WTC11 (cell line): ENCODE data around the gene RASAL2. TPM values are rescaled to one million over a fixed set of nuclear protein-coding genes. Genes with fewer than 3 reads are reported as not detected.

Source experiments
- ATAC-seq: fragments of 200-7000 bp; cut with Tn5 transposase; 2 replicates; pipeline ENCODE4 v1.10.0; 2021; ENCODE audit warnings: mild to moderate bottlenecking, moderate library complexity
- CTCF ChIA-PET: fragments of 300-600 bp; sonication (Branson Sonifier 250); formaldehyde crosslinking; loops from one replicate; lab custom pipeline; 2021; ENCODE audit warnings: antibody characterized with exemption; lab: Charles Lee
- POLR2A ChIA-PET: fragments of 350-600 bp; sonication (Branson Sonifier 250); formaldehyde crosslinking; loops from one replicate; lab custom pipeline; 2021; ENCODE audit warnings: antibody characterized with exemption; lab: Charles Lee
- DNase-seq: peaks from one replicate; pipeline ENCODE4 v3.0.0; 2021; ENCODE audit warnings: low spot score
- H3K27ac Mint-ChIP-seq: 2 replicates; pipeline ENCODE4 v1.8.0; 2021; ENCODE audit warnings: mixed read lengths
- H3K27me3 Mint-ChIP-seq: 2 replicates; pipeline ENCODE4 v1.8.0; 2021; ENCODE audit warnings: low read depth, mild to moderate bottlenecking, moderate library complexity, mixed read lengths
- H3K36me3 Mint-ChIP-seq: 2 replicates; pipeline ENCODE4 v1.8.0; 2021; ENCODE audit warnings: mixed read lengths
- H3K4me1 Mint-ChIP-seq: 2 replicates; pipeline ENCODE4 v1.8.0; 2022; ENCODE audit warnings: mixed read lengths
- H3K4me3 Mint-ChIP-seq: 2 replicates; pipeline ENCODE4 v1.8.0; 2021; ENCODE audit warnings: mild to moderate bottlenecking, moderate library complexity, mixed read lengths
- H3K9me3 Mint-ChIP-seq: 2 replicates; pipeline ENCODE4 v1.8.0; 2021; ENCODE audit warnings: mixed read lengths
- CBFB ChIP-seq: sonication (generic); formaldehyde crosslinking; IDR thresholded peaks from 2 replicates; pipeline ENCODE4 v1.8.1; 2022; ENCODE audit warnings: mild to moderate bottlenecking, low read depth, missing genetic modification reagents
- CREB1 ChIP-seq: sonication (generic); formaldehyde crosslinking; IDR thresholded peaks from 2 replicates; pipeline ENCODE4 v1.8.0; 2023; ENCODE audit warnings: mild to moderate bottlenecking, missing genetic modification reagents
- ESRRA ChIP-seq: sonication (generic); formaldehyde crosslinking; IDR thresholded peaks from 2 replicates; pipeline ENCODE4 v1.8.1; 2022; ENCODE audit warnings: mild to moderate bottlenecking, missing genetic modification reagents, borderline replicate concordance
- KAT7 ChIP-seq: sonication (generic); formaldehyde crosslinking; IDR thresholded peaks from 2 replicates; pipeline ENCODE4 v1.8.1; 2023; ENCODE audit warnings: missing genetic modification reagents, mild to moderate bottlenecking, borderline replicate concordance
- PRRX2 ChIP-seq: fragments of 250-450 bp; sonication (Bioruptor Pico); IDR thresholded peaks from 2 replicates; pipeline ENCODE4 v1.8.0; 2021; ENCODE audit warnings: mild to moderate bottlenecking
- SMAD3 ChIP-seq: sonication (generic); formaldehyde crosslinking; IDR thresholded peaks from 2 replicates; pipeline ENCODE4 v1.8.0; 2022; ENCODE audit warnings: missing genetic modification reagents, mild to moderate bottlenecking, borderline replicate concordance
- SMAD4 ChIP-seq: sonication (generic); formaldehyde crosslinking; IDR thresholded peaks from 2 replicates; pipeline ENCODE4 v1.8.0; 2022; ENCODE audit warnings: mild to moderate bottlenecking, missing genetic modification reagents
- STAT6 ChIP-seq: sonication (generic); formaldehyde crosslinking; conservative IDR thresholded peaks from 2 replicates; pipeline ENCODE4 v1.8.1; 2023; ENCODE audit warnings: mild to moderate bottlenecking, low read depth, missing genetic modification reagents, moderate library complexity
- TEAD1 ChIP-seq: sonication (generic); formaldehyde crosslinking; IDR thresholded peaks from 2 replicates; pipeline ENCODE4 v1.8.0; 2022; ENCODE audit warnings: mild to moderate bottlenecking, missing genetic modification reagents
- TEAD4 ChIP-seq: sonication (generic); formaldehyde crosslinking; IDR thresholded peaks from 2 replicates; pipeline ENCODE4 v1.8.0; 2022; ENCODE audit warnings: mild to moderate bottlenecking, missing genetic modification reagents
- ZNF532 ChIP-seq: fragments of 250-450 bp; sonication (Bioruptor Pico); IDR thresholded peaks from 2 replicates; pipeline ENCODE4 v1.9.0; 2021; ENCODE audit warnings: mild to moderate bottlenecking, borderline replicate concordance
- ZNF671 ChIP-seq: fragments of 250-450 bp; sonication (Bioruptor Pico); IDR thresholded peaks from 2 replicates; pipeline ENCODE4 v1.8.0; 2021; ENCODE audit warnings: mild to moderate bottlenecking
- total RNA-seq: library from RNA; stranded (reverse); gene quantifications from 3 replicates; pipeline ENCODE4 v1.2.3, GENCODE V29; 2021
- TF ChIP-seq, protein P1 (sequence below): sonication (generic); formaldehyde crosslinking; IDR thresholded peaks from 2 replicates; pipeline ENCODE4 v1.8.1; 2022; ENCODE audit warnings: missing genetic modification reagents, borderline replicate concordance
- TF ChIP-seq, protein P2 (sequence below): fragments of 250-450 bp; sonication (Bioruptor Pico); IDR thresholded peaks from 2 replicates; pipeline ENCODE4 v1.9.0; 2021; ENCODE audit warnings: mild to moderate bottlenecking
- TF ChIP-seq, protein P3 (sequence below): sonication (generic); formaldehyde crosslinking; IDR thresholded peaks from 2 replicates; pipeline ENCODE4 v1.8.1; 2023; ENCODE audit warnings: mild to moderate bottlenecking, missing genetic modification reagents, borderline replicate concordance
- TF ChIP-seq, protein P4 (sequence below): sonication (generic); formaldehyde crosslinking; IDR thresholded peaks from 2 replicates; pipeline ENCODE4 v1.8.0; 2023; ENCODE audit warnings: mild to moderate bottlenecking, missing genetic modification reagents

Gene RASAL2
- total RNA-seq, 1 experiment from 2014 or later = 29.5 TPM

DNA sequence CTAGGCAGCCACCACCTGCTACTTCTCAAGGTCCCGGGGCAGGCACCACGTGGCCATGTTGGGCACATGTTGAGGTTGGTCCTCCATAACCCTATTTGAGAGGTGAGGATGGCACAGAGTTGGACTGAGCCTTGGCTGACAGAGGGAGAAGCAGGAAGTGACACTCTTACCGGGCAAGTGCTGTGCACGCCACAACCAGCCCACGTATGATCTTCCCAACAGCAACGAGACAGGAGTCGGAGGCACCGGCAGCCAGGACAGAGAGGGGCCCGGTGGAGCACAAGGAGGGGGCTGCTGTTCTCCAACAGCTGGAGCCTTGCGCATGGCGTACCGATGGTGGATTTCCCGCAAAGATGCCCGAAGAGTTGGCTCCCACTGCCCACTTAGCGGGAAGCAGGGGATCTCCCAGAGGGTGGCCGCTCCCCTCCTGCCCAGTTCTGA, 399.4 kb downstream of the RASAL2 start:
- CTCF ChIA-PET = interaction anchor here (1.4 to 2.2 kb wide), 2 partner anchors 8 to 11 kb away, joined by 3 to 21 read pairs; no protein-coding TSS in a partner anchor
- Mint-ChIP-seq H3K27me3 (no peaks in the 10 kb centered on the region; the same call in 1 of the 2 replicates), H3K4me3 (no peak overlapping the region), H3K9me3 (no peaks in the 10 kb centered on the region), H3K27ac (no peak overlapping the region), H3K4me1 (peaks cover 6% of the 10 kb centered on the region), H3K36me3 (no peaks in the 10 kb centered on the region)
- POLR2A ChIA-PET = interaction anchor here (0.5 kb wide), 1 partner anchor 182 kb away, joined by 3 read pairs; no protein-coding TSS in a partner anchor
- TF ChIP-seq TEAD4 (CRISPR knock-in tag) (no peak), PRRX2 (CRISPR knock-in tag) (no peak), STAT6 (CRISPR knock-in tag) (no peak), ZNF671 (CRISPR knock-in tag) (no peak), ZNF532 (no peak)
- TF ChIP-seq, protein P1, sequence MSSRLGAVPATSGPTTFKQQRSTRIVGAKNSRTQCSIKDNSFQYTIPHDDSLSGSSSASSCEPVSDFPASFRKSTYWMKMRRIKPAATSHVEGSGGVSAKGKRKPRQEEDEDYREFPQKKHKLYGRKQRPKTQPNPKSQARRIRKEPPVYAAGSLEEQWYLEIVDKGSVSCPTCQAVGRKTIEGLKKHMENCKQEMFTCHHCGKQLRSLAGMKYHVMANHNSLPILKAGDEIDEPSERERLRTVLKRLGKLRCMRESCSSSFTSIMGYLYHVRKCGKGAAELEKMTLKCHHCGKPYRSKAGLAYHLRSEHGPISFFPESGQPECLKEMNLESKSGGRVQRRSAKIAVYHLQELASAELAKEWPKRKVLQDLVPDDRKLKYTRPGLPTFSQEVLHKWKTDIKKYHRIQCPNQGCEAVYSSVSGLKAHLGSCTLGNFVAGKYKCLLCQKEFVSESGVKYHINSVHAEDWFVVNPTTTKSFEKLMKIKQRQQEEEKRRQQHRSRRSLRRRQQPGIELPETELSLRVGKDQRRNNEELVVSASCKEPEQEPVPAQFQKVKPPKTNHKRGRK = no peak
- ATAC-seq (no peak), DNase-seq (no peak)

DNA sequence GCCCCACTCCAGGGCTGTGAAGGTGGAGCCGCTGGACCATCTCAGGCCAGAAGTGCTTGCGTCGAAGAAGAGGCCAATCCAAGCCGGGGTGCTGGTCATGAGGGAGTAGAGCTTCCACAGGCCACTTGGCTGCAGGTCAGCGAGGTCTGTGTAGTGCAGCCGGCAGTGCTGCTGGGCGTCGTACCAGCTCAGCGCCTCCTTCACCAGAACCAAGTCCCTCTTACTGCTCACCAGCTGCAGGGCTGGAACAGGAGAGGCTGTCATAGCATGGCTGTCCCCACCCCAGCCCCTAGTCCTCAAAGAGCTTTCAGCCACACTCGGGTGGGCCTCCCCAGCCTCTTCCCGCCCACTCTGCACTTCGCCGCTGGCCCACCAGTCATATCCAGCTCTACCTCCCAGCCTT, 400.7 kb downstream of the RASAL2 start:
- Mint-ChIP-seq H3K4me1 (peaks cover 6% of the 10 kb centered on the region), H3K27me3 (no peaks in the 10 kb centered on the region; the same call in 1 of the 2 replicates), H3K9me3 (no peaks in the 10 kb centered on the region), H3K36me3 (no peaks in the 10 kb centered on the region), H3K4me3 (no peak overlapping the region), H3K27ac (no peak overlapping the region)
- ChIA-PET CTCF (interaction anchor here (1.1 to 1.5 kb wide), 2 partner anchors 11 to 20 kb away, joined by 3 to 5 read pairs; no protein-coding TSS in a partner anchor), POLR2A (no interaction called here)
- DNase-seq (no peak), ATAC-seq (no peak)
- TF ChIP-seq, protein P1 = no peak
- TF ChIP-seq TEAD4 (CRISPR knock-in tag) = no peak
- TF ChIP-seq CBFB (CRISPR knock-in tag) = no peak
- no peak for TF ChIP-seq KAT7 (CRISPR knock-in tag)
- TF ChIP-seq CREB1 = no peak
- TF ChIP-seq, protein P2, sequence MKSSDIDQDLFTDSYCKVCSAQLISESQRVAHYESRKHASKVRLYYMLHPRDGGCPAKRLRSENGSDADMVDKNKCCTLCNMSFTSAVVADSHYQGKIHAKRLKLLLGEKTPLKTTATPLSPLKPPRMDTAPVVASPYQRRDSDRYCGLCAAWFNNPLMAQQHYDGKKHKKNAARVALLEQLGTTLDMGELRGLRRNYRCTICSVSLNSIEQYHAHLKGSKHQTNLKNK (CRISPR knock-in tag) = no peak
- TF ChIP-seq, protein P3, sequence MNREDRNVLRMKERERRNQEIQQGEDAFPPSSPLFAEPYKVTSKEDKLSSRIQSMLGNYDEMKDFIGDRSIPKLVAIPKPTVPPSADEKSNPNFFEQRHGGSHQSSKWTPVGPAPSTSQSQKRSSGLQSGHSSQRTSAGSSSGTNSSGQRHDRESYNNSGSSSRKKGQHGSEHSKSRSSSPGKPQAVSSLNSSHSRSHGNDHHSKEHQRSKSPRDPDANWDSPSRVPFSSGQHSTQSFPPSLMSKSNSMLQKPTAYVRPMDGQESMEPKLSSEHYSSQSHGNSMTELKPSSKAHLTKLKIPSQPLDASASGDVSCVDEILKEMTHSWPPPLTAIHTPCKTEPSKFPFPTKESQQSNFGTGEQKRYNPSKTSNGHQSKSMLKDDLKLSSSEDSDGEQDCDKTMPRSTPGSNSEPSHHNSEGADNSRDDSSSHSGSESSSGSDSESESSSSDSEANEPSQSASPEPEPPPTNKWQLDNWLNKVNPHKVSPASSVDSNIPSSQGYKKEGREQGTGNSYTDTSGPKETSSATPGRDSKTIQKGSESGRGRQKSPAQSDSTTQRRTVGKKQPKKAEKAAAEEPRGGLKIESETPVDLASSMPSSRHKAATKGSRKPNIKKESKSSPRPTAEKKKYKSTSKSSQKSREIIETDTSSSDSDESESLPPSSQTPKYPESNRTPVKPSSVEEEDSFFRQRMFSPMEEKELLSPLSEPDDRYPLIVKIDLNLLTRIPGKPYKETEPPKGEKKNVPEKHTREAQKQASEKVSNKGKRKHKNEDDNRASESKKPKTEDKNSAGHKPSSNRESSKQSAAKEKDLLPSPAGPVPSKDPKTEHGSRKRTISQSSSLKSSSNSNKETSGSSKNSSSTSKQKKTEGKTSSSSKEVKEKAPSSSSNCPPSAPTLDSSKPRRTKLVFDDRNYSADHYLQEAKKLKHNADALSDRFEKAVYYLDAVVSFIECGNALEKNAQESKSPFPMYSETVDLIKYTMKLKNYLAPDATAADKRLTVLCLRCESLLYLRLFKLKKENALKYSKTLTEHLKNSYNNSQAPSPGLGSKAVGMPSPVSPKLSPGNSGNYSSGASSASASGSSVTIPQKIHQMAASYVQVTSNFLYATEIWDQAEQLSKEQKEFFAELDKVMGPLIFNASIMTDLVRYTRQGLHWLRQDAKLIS (CRISPR knock-in tag) = no peak
- TF ChIP-seq, protein P4, sequence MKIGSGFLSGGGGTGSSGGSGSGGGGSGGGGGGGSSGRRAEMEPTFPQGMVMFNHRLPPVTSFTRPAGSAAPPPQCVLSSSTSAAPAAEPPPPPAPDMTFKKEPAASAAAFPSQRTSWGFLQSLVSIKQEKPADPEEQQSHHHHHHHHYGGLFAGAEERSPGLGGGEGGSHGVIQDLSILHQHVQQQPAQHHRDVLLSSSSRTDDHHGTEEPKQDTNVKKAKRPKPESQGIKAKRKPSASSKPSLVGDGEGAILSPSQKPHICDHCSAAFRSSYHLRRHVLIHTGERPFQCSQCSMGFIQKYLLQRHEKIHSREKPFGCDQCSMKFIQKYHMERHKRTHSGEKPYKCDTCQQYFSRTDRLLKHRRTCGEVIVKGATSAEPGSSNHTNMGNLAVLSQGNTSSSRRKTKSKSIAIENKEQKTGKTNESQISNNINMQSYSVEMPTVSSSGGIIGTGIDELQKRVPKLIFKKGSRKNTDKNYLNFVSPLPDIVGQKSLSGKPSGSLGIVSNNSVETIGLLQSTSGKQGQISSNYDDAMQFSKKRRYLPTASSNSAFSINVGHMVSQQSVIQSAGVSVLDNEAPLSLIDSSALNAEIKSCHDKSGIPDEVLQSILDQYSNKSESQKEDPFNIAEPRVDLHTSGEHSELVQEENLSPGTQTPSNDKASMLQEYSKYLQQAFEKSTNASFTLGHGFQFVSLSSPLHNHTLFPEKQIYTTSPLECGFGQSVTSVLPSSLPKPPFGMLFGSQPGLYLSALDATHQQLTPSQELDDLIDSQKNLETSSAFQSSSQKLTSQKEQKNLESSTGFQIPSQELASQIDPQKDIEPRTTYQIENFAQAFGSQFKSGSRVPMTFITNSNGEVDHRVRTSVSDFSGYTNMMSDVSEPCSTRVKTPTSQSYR (CRISPR knock-in tag) = no peak
- no peak for TF ChIP-seq ESRRA (CRISPR knock-in tag)
- no peak for TF ChIP-seq ZNF671 (CRISPR knock-in tag)
- no peak for TF ChIP-seq SMAD3 (CRISPR knock-in tag)
- TF ChIP-seq TEAD1 (CRISPR knock-in tag) = no peak
- TF ChIP-seq SMAD4 (CRISPR knock-in tag) = no peak
